ENCODE results near the gene MYOC.

MYOC gene

GRCh38 chr1:171642197-171642596 is 10.3 kb downstream of the MYOC start:
- no peak overlapping the region for H3K4me2 ChIP-seq (ENCODE audit: low read length, poor library complexity, severe bottlenecking)

GRCh38 chr1:171641076-171641864 is 11.2 kb downstream of the MYOC start:
- Histone ChIP-seq H3K14ac (ENCODE audit: low read length in 2 of 2) (no peak overlapping the region), H3K4me3 (ENCODE audit: insufficient read depth in 1 of 2, low read depth in 1 of 2, low read length in 2 of 2) (no peak overlapping the region), H2BK12ac (ENCODE audit: low read length in 2 of 2) (no peak overlapping the region), H3K79me1 (replicated peaks; ENCODE audit: low read length, poor library complexity, severe bottlenecking) (no peaks in the 10 kb centered on the region), H2AK5ac (ENCODE audit: low read length, severe bottlenecking) (no peak overlapping the region), H3K23ac (ENCODE audit: low read length in 2 of 2) (no peak overlapping the region), H4K91ac (ENCODE audit: low read length) (no peak overlapping the region), H2BK15ac (ENCODE audit: low read depth, poor library complexity, severe bottlenecking) (no peak overlapping the region), H3K27me3 (ENCODE audit: control insufficient read depth in 1 of 2, insufficient read depth in 1 of 2, low read length in 2 of 2) (peaks cover 0 to 10% of the 10 kb centered on the region in 2 experiments), H3K4me2 (ENCODE audit: low read length, poor library complexity, severe bottlenecking) (no peak overlapping the region), H3K27ac (ENCODE audit: low read length, poor library complexity, severe bottlenecking) (no peak overlapping the region), H3K36me3 (ENCODE audit: control insufficient read depth in 1 of 2, insufficient read depth in 2 of 2, low read depth in 1 of 2, low read length in 2 of 2) (no peaks in the 10 kb centered on the region), H3K9ac (ENCODE audit: low read length) (no peak overlapping the region), H4K8ac (ENCODE audit: low read length) (no peak overlapping the region), H3K18ac (ENCODE audit: low read depth in 1 of 2, low read length in 2 of 2) (no peak overlapping the region), H2BK120ac (ENCODE audit: low read depth, low read length) (no peak overlapping the region), H3K9me3 (ENCODE audit: control insufficient read depth, low read length) (no peaks in the 10 kb centered on the region), H2BK5ac (ENCODE audit: low read depth, low read length, poor library complexity, severe bottlenecking) (no peak overlapping the region), H3K4ac (ENCODE audit: low read depth in 1 of 2, low read length in 2 of 2) (no peak overlapping the region), H2AFZ (ENCODE audit: low read depth, low read length) (no peak overlapping the region), H3K4me1 (ENCODE audit: control insufficient read depth, insufficient read depth, low read depth, low read length) (peaks cover 3% of the 10 kb centered on the region)
- DNase-seq: no peak
- 53% methylated on average over 8 of the region's 10 CpGs for WGBS

More at GRCh38 chr1:171642197-171642596, 10.3 kb downstream of the MYOC start:
- WGBS: 88% methylated on average over 4 of the region's 4 CpGs
- H3K18ac ChIP-seq (ENCODE audit: low read depth in 1 of 2, low read length in 2 of 2): no peak overlapping the region
- no peak for DNase-seq
- no peak overlapping the region for H2BK15ac ChIP-seq (ENCODE audit: low read depth, poor library complexity, severe bottlenecking)
- H2BK12ac ChIP-seq (ENCODE audit: low read length in 2 of 2): no peak overlapping the region
- H3K9ac ChIP-seq (ENCODE audit: low read length): no peak overlapping the region
- peaks cover 3% of the 10 kb centered on the region for H3K4me1 ChIP-seq (ENCODE audit: control insufficient read depth, insufficient read depth, low read depth, low read length)
- H4K91ac ChIP-seq (ENCODE audit: low read length): no peak overlapping the region
- no peak overlapping the region for H3K14ac ChIP-seq (ENCODE audit: low read length in 2 of 2)
- H2BK120ac ChIP-seq (ENCODE audit: low read depth, low read length): no peak overlapping the region
- no peak overlapping the region for H3K23ac ChIP-seq (ENCODE audit: low read length in 2 of 2)
- no peaks in the 10 kb centered on the region for H3K9me3 ChIP-seq (ENCODE audit: control insufficient read depth, low read length)
- no peaks in the 10 kb centered on the region for H3K36me3 ChIP-seq (ENCODE audit: control insufficient read depth in 1 of 2, insufficient read depth in 2 of 2, low read depth in 1 of 2, low read length in 2 of 2)
- H3K27ac ChIP-seq (ENCODE audit: low read length, poor library complexity, severe bottlenecking): no peak overlapping the region
- H2AK5ac ChIP-seq (ENCODE audit: low read length, severe bottlenecking): no peak overlapping the region
- H4K8ac ChIP-seq (ENCODE audit: low read length): no peak overlapping the region
- peaks cover 0 to 10% of the 10 kb centered on the region in 2 experiments for H3K27me3 ChIP-seq (ENCODE audit: control insufficient read depth in 1 of 2, insufficient read depth in 1 of 2, low read length in 2 of 2)
- no peak overlapping the region for H2BK5ac ChIP-seq (ENCODE audit: low read depth, low read length, poor library complexity, severe bottlenecking)
- no peak overlapping the region for H3K4me3 ChIP-seq (ENCODE audit: insufficient read depth in 1 of 2, low read depth in 1 of 2, low read length in 2 of 2)
- H3K4ac ChIP-seq (ENCODE audit: low read depth in 1 of 2, low read length in 2 of 2): no peak overlapping the region
- no peak overlapping the region for H2AFZ ChIP-seq (ENCODE audit: low read depth, low read length)
- no peaks in the 10 kb centered on the region for H3K79me1 ChIP-seq (replicated peaks; ENCODE audit: low read length, poor library complexity, severe bottlenecking)

GRCh38 chr1:171640225-171640624 is 12.3 kb downstream of the MYOC start:
- H2AK5ac ChIP-seq (ENCODE audit: low read length, severe bottlenecking): no peak overlapping the region

GRCh38 chr1:171637928-171638576 is 14.4 kb downstream of the MYOC start:
- Histone ChIP-seq H3K4me2 (ENCODE audit: low read length, poor library complexity, severe bottlenecking) (no peak overlapping the region), H2BK15ac (ENCODE audit: low read depth, poor library complexity, severe bottlenecking) (no peak overlapping the region), H4K8ac (ENCODE audit: low read length) (no peak overlapping the region), H2AK5ac (ENCODE audit: low read length, severe bottlenecking) (no peak overlapping the region), H3K27ac (ENCODE audit: low read length, poor library complexity, severe bottlenecking) (no peak overlapping the region), H2BK12ac (ENCODE audit: low read length in 2 of 2) (no peak overlapping the region), H3K4ac (ENCODE audit: low read depth in 1 of 2, low read length in 2 of 2) (no peak overlapping the region), H3K4me1 (ENCODE audit: control insufficient read depth, insufficient read depth, low read depth, low read length) (no peaks in the 10 kb centered on the region), H2AFZ (ENCODE audit: low read depth, low read length) (no peak overlapping the region), H3K23ac (ENCODE audit: low read length in 2 of 2) (no peak overlapping the region), H3K36me3 (ENCODE audit: control insufficient read depth in 1 of 2, insufficient read depth in 2 of 2, low read depth in 1 of 2, low read length in 2 of 2) (no peaks in the 10 kb centered on the region), H3K18ac (ENCODE audit: low read depth in 1 of 2, low read length in 2 of 2) (no peak overlapping the region), H3K14ac (ENCODE audit: low read length in 2 of 2) (no peak overlapping the region), H3K4me3 (ENCODE audit: insufficient read depth in 1 of 2, low read depth in 1 of 2, low read length in 2 of 2) (no peak overlapping the region), H4K91ac (ENCODE audit: low read length) (no peak overlapping the region), H3K79me1 (replicated peaks; ENCODE audit: low read length, poor library complexity, severe bottlenecking) (no peaks in the 10 kb centered on the region), H2BK5ac (ENCODE audit: low read depth, low read length, poor library complexity, severe bottlenecking) (no peak overlapping the region), H3K9me3 (ENCODE audit: control insufficient read depth, low read length) (no peaks in the 10 kb centered on the region), H3K27me3 (ENCODE audit: control insufficient read depth in 1 of 2, insufficient read depth in 1 of 2, low read length in 2 of 2) (peaks cover 0 to 9% of the 10 kb centered on the region in 2 experiments), H3K9ac (ENCODE audit: low read length) (peak overlapping the region; percentile 50), H2BK120ac (ENCODE audit: low read depth, low read length) (no peak overlapping the region)
- WGBS: 75% methylated on average over 2 of the region's 4 CpGs
- DNase-seq: no peak

More at GRCh38 chr1:171640225-171640624, 12.3 kb downstream of the MYOC start:
- H3K18ac ChIP-seq (ENCODE audit: low read depth in 1 of 2, low read length in 2 of 2): no peak overlapping the region
- no peaks in the 10 kb centered on the region for H3K79me1 ChIP-seq (replicated peaks; ENCODE audit: low read length, poor library complexity, severe bottlenecking)
- no peak overlapping the region for H2BK120ac ChIP-seq (ENCODE audit: low read depth, low read length)
- no peak overlapping the region for H2BK12ac ChIP-seq (ENCODE audit: low read length in 2 of 2)
- no peak overlapping the region for H3K4ac ChIP-seq (ENCODE audit: low read depth in 1 of 2, low read length in 2 of 2)
- H2BK15ac ChIP-seq (ENCODE audit: low read depth, poor library complexity, severe bottlenecking): no peak overlapping the region
- no peak overlapping the region for H3K14ac ChIP-seq (ENCODE audit: low read length in 2 of 2)
- H3K9ac ChIP-seq (ENCODE audit: low read length): no peak overlapping the region
- WGBS: 90% methylated on average over 1 of the region's 1 CpG
- H2AFZ ChIP-seq (ENCODE audit: low read depth, low read length): no peak overlapping the region
- no peak overlapping the region for H3K4me2 ChIP-seq (ENCODE audit: low read length, poor library complexity, severe bottlenecking)
- peaks cover 2% of the 10 kb centered on the region for H3K4me1 ChIP-seq (ENCODE audit: control insufficient read depth, insufficient read depth, low read depth, low read length)
- H3K36me3 ChIP-seq (ENCODE audit: control insufficient read depth in 1 of 2, insufficient read depth in 2 of 2, low read depth in 1 of 2, low read length in 2 of 2): no peaks in the 10 kb centered on the region
- peaks cover 0 to 10% of the 10 kb centered on the region in 2 experiments for H3K27me3 ChIP-seq (ENCODE audit: control insufficient read depth in 1 of 2, insufficient read depth in 1 of 2, low read length in 2 of 2)
- H3K9me3 ChIP-seq (ENCODE audit: control insufficient read depth, low read length): no peaks in the 10 kb centered on the region
- H4K91ac ChIP-seq (ENCODE audit: low read length): no peak overlapping the region
- H3K4me3 ChIP-seq (ENCODE audit: insufficient read depth in 1 of 2, low read depth in 1 of 2, low read length in 2 of 2): no peak overlapping the region
- no peak for DNase-seq
- H2BK5ac ChIP-seq (ENCODE audit: low read depth, low read length, poor library complexity, severe bottlenecking): no peak overlapping the region
- H4K8ac ChIP-seq (ENCODE audit: low read length): no peak overlapping the region
- H3K27ac ChIP-seq (ENCODE audit: low read length, poor library complexity, severe bottlenecking): no peak overlapping the region
- no peak overlapping the region for H3K23ac ChIP-seq (ENCODE audit: low read length in 2 of 2)

Measured in mesenchymal stem cell (in vitro differentiated cells and primary cell).